Suppressor macrophage (primary cell): Measurements from ENCODE around the gene HMSD.
A peak's percentile ranks its signal among the peaks of the same experiment; 100 is the strongest.
"Not testable (repeated sequence)": the region's sequence is repeated elsewhere in the genome, so short reads cannot be mapped to it uniquely, and the experiment has no call there.

Experiments
- DNase-seq, 4 experiments: peaks; one replicate each; pipeline ENCODE4 v3.0.0-alpha.2; 2020 to 2022
- total RNA-seq, 17 experiments: gene quantifications; one replicate each; lab custom pipeline; 2026; ENCODE audit warnings: mixed read lengths in 6 of 17, inconsistent platforms in 3 of 17; lab: John Stamatoyannopoulos, UW

The HMSD gene, protein sequence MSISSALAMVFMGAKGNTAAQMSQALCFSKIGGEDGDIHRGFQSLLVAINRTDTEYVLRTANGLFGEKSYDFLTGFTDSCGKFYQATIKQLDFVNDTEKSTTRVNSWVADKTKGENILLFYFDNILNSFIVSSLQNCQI
- 0 to 2.0 (median 0.14) reads per million in 17 experiments for total RNA-seq

DNA sequence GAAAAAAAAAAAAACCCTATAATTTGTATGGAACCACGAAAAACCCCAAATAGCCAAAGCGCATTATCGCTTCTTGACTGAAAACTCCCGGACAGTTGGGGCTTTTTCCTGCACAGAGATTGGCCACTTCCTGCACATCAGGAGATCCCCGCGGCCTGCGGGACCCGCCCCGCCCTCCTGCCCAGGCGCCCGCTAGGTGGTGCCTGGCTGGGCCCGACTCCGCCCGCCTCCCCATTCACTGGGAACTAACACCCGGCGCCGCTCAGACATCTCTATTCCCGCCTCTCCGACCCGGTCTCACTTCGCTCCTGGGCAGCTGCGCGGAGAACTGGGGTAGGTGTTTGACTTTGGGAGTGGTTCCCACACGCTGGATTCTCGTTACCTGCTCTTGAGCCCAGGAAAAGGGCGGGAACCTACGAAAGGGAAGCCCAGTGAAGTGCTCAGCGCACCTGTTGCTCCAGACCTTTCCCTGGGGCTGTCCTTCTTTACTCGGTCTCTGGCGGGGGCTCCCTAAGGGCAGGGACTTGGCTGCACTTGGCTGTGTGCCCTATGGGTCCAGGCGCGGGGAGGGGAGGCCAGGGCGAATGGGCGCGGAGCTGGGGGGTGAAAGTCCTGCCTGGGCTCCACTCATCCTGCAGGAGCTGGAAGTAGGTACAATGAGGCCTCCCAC is at the start of gene HMSD:
Gene HMSD, plus strand, starts transcription at position 234 of the 670 bp plus-strand sequence. CDS start 4,155 bp downstream, outside the sequence.
- peak; percentile 56 to 87 (median 72) for DNase-seq

DNA sequence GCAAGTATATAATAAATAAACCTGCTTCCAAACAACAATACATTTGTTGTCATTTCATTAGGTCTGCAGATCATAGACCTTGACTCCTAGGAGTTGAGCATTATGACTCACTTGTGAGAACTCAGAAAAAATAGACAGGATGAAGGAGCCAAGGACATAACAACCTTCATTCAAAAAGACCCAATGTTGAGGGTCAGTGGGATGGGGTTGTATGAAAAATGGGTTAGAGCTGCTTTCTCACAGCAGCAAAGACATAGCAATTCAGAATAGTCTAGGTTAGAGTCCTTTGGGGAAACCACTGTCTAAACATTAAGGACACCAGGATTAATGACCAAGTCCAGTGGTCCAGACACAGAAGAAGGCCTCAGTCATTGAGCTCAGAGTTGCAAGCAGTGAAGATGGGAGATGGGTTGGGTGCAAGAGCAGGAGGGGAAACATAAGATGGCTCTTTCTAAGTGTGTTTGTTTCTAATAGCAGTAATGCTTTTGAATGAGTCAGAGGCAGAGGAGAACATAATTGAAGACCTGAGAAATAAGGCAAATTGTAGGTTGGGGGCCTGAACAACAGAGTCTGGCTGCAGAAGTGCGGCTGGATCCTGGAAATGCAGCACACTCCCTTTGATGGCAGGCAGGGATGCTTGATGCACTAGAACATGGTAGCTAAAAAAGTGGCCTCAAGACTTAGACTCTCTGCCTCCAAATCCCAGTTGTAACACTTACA is 45.1 kb upstream of the HMSD start:
- DNase-seq, result no peak

DNA sequence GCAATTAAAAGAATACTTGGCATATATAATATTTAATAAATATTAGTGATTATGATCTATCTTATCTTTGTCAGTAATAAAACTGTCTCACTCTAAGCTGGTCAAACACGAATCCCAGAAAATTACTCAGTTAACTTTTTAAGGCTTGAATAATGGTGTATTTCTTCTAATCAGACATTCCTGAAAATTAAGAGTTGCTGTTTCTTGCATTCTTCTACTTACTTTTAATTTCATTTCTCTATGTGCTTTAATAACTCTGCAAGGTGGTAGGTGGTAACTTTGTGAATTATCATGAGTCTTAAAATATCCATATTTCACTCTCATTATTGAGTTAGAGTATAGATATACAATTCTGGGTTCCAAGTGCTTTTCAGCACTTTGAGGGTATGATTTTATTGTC is 44.4 kb upstream of the HMSD start:
- DNase-seq, result no peak

DNA sequence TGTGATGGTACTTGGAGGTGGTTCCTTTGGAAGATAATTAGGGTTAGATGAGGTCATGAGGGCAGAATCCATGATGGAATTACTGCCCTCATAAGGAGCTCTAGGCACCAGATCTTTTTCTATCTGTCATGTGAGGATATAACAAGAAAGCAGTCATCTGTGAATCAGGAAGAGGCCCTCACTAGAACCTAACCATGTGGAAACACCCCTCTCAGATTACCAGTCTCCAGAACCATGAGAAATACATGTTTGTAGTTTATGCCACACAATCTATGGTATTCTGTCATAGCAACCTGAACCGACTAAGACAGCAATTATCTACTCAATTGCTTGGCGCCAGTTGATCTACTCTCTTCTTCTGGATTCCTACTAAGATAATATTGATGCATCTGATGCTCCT is 43.7 kb upstream of the HMSD start:
- DNase-seq, result no peak

DNA sequence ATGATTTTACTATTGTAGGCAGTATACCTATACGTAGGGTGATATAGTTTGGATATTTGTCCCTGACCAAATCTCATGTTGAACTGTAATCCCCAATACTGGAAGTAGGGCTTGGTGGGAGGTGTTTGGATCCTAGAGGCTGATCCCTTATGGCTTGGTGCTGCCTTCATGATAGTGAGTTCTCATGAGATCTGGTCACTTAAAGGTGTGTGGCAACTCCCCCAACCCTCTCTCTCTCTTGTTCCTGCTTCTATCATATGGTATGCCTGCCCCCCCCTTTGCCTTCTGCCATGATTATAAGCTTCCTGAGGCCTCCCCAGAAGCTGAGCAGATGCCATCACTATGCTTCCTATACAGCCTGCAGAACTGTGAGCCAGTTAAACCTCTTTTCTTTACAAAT is 43.0 kb upstream of the HMSD start:
- no peak for DNase-seq

DNA sequence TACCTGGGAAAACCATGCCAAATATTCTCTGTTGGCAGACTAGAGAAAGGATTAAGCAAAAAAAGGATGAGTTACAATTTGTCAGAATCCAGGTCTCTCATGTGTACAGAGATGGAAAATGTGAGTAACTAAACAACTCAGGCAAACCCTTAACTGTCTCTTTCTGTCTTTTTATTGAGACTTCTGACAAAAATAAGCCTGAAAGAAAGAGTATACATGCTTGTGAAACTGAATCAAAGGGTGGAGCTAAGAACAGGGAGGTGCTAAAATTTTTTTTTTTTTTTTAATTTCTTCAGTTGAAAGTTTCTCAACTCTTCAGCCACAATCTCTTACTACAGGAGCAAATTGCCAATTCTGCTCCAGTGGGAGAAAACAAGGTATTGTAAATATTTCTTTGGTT is 41.4 kb upstream of the HMSD start, which contains the start of gene SERPINB10:
Gene SERPINB10, plus strand, starts transcription at position 295 of the 400 bp plus-strand sequence. CDS start 7,553 bp downstream, outside the sequence.
- DNase-seq, result no peak

DNA sequence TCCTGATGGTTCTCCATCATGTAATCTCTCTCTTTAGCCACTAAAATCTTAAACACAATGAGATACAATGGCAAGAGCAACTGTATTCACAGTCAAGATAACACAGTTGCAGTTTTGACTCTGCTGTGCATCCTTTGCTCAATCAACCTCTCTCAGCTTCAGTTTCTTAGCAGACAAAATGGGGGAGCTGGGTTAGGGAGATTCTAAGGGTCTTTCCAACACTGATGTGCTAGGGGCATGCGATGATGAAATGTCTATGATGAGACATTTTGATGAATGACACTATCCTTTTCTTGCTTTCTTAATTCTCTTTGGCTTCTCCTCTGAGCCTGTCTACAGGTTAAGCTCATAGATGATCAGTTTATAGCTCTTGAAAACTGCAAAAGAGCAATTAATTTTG is 40.2 kb upstream of the HMSD start:
- no peak for DNase-seq

DNA sequence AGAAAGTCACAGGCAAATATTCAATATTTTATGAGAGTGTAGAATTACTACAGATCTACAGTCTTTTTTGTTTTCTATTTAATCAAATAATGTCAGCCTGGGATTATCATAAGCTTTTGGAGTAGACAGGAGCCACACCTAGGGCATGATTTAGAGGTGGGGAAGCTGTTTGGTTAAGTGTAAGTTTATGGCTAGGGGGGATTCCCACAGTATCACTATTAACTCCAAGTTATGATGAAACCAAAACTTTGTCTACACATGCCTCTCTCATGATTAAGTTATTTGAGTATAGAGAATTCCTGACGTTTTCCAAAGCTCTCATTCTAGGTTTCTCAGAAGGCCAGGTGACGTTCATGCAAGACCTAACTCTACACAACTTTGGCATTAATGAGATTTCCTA is 39.2 kb upstream of the HMSD start:
- no peak for DNase-seq

DNA sequence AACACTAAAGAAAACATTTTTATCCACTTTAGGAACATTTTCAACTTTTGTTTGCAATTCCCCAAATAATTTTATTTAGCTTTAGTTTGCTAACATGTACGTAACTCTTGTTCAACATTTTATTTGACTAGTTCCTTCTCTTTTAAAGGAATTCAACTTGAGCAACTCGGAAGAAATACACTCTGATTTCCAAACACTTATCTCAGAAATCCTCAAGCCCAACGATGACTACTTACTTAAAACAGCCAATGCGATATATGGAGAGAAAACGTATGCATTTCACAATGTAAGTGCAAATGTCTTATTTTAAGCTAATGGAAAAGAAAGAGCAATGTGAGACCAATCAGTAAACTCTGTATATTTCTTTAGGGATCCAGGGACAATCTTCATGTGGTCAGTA is 31.3 kb upstream of the HMSD start:
- DNase-seq, result peak in 3 of 4 experiments; percentile 27 to 61 (median 60)

DNA sequence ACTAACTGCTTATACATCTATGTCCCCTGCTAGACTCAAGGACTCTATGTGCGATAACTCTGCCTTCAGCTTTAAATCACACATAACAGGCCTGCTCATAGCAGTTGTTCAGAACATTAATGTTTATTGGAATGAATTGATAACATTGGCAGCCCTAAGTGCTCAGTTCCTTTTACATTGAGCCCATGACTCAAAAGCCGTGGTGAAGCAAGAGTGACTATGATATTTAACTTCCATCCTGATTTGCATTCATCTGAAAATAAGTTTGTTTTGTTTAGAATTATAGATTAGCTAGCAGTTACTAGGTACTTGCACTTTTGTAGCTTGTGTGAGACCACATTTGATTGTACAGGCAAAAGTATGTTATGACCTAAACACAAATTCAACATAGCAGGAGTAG is 27.1 kb upstream of the HMSD start:
- peak in 1 of 4 experiments; percentile 26 for DNase-seq

DNA sequence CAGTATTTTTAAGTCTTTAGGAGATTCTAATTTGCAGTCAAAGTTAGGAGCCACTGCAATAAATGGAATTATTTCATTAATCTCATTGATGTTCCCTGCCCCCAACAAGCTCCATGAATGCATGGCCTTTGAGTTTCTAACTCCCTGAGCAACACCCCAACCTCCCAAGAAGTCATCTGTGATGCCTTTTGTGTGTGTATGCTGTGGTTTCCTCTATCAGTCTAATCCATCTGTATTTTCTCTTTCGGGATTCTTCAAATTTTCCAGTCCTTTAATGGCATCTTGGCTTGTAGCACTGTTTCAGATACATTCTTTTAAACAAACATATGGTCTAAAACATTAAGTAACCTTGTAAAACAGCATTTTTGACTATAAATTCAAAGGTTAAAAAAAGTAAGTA is 24.6 kb upstream of the HMSD start:
- no peak for DNase-seq

DNA sequence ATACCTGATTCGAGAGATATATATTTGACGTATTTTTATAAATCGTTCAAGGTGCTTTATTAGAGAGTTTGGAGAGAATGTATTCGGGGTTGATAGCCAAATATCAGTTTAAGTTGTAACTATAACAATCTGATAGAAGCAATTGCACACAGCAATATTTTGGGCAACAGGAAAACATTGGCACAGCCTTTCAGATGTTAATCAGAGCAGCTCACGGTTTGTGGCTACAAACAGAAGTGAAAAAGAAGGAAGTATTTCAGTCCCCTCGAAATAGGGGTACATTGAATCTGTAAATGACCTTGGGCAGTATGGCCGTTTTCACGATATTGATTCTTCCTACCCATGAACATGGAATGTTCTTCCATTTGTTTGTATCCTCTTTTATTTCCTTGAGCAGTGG is 20.8 kb upstream of the HMSD start:
- peak in 2 of 4 experiments; percentile 18 to 32 for DNase-seq

DNA sequence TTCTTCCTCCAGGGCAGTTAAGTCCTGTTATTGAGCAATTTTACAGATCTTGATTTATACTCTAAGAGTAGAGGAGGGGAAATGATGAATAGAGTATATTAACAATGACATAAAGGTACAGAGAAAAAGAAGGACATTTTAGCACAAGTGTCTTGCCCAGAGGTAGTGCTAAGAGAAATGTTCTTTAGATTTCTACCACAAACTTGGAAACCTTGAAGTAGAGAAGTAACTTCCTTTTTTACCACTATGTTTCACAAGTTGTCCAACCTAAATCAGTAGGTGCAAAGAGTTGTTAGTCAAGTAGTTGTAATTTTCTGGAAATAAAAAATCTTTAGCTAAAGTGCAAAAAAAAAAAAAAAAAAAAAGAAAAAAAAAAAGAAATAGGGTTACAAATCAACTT is 19.7 kb upstream of the HMSD start:
- DNase-seq, result peak in 2 of 4 experiments; percentile 13 to 18

DNA sequence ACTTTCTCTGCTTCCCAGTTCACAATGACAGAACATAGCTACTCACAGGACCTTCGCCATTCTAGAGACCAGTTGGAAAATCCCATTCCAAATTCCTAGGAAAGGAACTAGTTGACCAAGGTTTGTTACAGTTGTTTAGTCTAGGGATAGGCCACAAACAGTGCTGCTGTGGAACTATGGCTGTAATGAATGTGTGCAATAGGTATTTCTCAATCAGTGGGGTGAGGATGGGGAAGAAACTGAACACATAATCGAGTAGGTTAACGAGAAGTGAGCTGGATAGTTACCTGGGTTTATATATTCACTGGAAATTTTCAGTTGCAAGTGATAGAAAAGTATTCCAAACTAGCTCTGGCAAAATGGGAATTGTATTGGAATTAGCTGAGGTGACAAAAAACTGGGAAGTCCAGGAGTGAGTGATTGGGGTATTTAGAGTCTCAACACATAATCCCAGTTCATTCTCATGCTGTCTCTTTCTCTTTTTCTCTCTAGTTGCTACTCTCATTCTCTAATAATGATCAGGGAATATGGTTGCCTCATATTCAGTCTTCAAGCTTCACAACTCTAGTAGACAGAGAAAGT is 18.2 kb upstream of the HMSD start:
- peak in 3 of 4 experiments; percentile 13 to 54 (median 23) for DNase-seq

DNA sequence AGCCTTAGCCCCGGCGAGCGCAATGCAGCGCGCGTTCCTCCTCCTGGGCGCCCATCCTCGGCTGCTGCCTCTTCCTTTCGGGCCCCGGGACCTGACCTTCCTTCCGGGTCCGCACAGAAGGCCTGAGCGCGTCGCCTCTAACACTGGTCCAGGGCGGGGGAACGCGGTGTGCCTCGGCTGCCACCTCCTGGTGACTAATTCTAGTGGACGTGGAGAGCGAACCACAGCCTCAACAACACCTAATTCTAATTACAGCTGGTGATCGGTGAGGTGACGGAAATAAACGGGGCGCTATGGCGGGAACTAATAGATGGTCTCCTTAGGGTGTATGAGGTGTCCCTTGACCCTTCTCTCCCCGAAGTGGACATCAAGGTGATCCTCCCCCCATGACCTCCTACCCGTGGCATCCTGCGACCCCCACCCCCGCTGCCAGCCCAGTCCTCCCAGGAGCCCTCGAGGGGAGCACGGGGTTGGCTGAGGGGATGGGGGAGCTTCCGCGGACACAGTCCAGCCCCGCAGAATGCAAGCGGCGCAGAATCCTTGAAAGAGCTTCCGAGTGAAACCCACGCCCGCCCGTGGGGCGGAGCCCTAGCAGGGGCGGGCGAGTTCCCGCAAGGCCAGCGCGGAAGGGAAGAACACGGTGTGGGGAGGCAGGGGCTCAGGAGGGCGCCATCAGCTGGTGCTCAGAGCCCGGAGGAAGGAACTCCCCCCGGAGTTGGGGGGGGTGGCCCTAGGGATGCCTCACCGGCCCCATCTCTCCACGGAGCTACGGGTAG is 12.8 kb upstream of the HMSD start:
- DNase-seq, result peak; percentile 90 to 95 (median 93)

DNA sequence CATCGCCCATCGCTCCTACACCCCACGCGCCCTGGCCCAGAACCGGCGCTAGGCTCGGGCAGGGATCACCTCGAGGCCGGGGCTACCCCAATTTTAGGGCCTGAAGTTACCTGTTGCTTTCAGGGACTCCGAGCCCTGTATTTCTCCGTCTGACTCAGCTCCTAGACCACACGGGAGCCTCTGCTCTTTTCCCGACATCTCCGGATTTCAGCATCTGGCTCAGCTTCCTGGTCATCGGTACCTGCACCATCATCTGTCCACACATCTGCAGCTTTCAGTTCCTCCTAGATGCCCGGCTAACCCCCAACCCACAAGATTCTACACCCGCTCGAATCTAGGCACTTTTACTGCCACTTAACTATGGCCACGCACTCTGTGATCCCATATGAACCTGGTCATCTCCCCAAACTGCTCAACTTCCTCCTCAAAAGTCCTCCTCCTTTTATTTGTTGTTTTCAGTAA is 12.1 kb upstream of the HMSD start:
- DNase-seq, result no peak

DNA sequence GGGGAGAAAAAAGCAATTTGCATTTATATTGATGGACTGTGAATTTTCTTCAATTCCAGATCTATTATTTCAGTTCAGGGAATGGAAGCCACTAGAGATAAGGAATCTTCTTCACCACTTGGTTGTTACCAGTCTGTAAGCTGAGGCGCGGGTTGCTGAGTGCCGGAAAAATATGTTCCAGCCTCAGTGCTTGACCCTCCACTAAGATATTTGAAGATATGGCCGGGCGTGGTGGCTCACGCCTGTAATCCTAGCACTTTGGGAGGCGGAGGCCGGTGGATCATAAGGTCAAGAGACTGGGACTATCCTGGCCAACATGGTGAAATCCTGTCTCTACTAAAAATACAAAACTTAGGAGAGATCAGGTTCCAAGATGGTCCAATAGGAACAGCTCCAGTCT is 9.1 kb upstream of the HMSD start:
- DNase-seq, result no peak

DNA sequence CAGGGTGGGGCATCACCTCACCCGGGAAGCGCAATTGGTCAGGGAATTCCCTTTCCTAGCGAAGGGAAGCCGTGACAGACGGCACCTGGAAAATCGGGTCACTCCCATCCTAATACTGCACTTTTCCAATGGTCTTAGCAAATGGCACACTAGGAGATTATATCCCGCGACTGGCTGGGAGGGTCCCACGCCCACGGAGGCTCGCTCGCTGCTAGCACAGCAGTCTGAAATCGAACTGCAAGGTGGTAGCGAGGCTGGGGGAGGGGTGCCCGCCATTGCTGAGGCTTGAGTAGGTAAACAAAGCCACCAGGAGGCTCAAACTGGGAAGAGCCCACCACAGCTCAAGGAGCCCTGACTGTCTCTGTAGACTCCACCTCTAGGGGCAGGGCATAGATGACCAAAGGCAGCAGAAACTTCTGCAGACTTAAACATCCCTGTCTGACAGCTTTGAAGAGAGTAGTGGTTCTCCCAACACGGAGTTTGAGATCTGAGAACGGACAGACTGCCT is 8.5 kb upstream of the HMSD start:
- not testable (repeated sequence) for DNase-seq

DNA sequence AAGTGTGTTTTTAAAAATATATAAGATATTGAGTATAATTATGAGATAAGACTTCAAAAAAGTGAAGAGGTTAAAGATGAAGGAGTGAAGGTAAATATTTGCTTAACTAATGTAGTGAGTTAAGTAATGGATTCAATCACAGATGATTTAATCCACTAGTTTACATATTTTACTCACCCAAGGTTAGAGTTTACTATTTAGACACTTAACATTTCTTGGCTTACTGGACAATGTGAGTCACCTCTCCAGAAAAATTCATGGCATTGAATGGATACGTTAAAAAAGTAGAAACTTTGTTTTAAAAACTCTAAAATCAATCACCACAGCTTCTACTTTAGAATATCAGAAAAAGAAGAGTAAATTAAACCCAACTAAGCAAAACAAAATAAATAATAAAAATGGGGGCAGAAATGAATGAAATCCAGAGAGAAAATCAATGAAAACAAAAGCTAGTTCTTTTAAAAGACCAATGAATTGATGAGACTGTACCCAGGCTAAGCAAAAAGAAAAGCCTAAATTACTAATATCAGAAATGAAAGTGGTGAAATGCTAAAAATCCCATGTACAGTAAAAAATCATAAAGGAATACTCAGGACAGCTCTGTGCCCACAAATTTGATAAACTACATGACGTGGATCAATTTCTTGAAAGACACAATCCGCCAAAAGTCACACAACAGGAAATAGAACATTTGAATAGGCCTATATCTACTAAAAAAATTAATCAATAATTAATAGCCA is 1.9 kb upstream of the HMSD start:
- DNase-seq, result no peak

DNA sequence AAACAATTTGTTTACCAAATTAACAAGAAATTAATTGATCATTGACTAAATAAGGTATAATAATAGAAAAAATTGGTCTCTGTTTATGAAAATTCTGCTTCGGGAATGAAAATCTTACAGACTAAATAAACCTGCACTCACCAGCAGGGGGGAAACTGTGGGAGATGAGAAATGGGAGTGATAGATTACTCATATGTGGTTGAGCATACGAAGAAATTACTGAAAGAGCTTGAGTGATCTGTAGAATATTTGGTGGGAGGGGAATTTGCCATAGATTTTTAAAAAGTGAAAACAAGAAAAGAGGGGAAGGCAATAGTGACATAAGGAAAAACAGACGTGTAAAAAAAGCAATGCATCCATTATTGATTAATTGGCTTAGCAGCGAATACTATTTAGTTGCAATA is 2.2 kb downstream of the HMSD start:
- DNase-seq, result no peak

DNA sequence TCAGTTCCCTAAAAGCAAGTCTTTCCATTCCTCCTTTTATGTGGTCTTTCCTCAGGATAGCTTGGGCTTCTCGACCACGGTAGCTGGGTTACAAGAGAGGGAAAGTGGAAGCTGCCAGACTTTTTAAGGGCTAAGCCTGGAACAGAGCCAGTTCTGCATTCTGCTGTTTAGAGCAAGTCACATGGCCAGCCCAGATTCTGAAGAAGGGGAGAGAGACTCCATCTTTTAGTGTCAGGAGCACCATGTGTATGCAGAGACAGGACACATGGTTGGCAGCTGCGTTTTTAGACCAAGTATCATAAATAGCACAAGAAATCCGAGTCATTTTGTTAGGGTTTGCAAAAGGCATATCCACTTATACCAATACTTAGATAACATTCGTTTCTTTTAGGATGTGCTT is 4.7 kb downstream of the HMSD start:
- peak; percentile 18 to 67 (median 48) for DNase-seq
